K562 (cell line): ENCODE results near the gene BNIPL. TPM values are rescaled to one million over a fixed set of nuclear protein-coding genes. Genes with fewer than 3 reads are reported as not detected.

Experiments used
- MYC ChIP-seq, 2 experiments: fragments of 250-450 bp in 1 of 2; sonication (Bioruptor Pico) in 1 of 2; IDR thresholded peaks; 2 replicates each; pipeline versions ENCODE4 v1.5.1 to v1.6.1; 2012 to 2021; ENCODE audit warnings: low read depth in 2 of 2, borderline replicate concordance in 1 of 2, improper control_type of control experiment in 1 of 2, low read length in 1 of 2, mild to moderate bottlenecking in 1 of 2, moderate library complexity in 1 of 2
- POLR2B ChIP-seq: fragments of 450-650 bp; IDR thresholded peaks from 2 replicates; pipeline ENCODE4 v1.6.1; 2018; ENCODE audit warnings: low read depth; ENCODE audit not compliant: partially characterized antibody
- RBM14 ChIP-seq: fragments of 200-400 bp; formaldehyde crosslinking; IDR thresholded peaks from 2 replicates; pipeline ENCODE4 v1.6.1; 2018; ENCODE audit warnings: low read depth, mild to moderate bottlenecking, low read length, moderate library complexity, borderline replicate concordance; ENCODE audit not compliant: insufficient read depth
- RNF219 ChIP-seq: fragments of 250-450 bp; sonication (Bioruptor Pico); IDR thresholded peaks from 2 replicates; pipeline ENCODE4 v1.5.0; 2022; ENCODE audit warnings: mild to moderate bottlenecking
- SAFB ChIP-seq: fragments of 200-400 bp; formaldehyde crosslinking; IDR thresholded peaks from 2 replicates; pipeline ENCODE4 v1.6.1; 2017; ENCODE audit warnings: low read depth, low read length, borderline replicate concordance
- SMARCA4 ChIP-seq: fragments of 450-650 bp; IDR thresholded peaks from 2 replicates; pipeline ENCODE4 v1.6.1; 2016
- ZNF316 ChIP-seq: fragments of 450-650 bp; IDR thresholded peaks from 2 replicates; pipeline ENCODE4 v1.6.1; 2016
- ZNF511 ChIP-seq: sonication (generic); formaldehyde crosslinking; IDR thresholded peaks from 2 replicates; pipeline ENCODE4 v1.8.0; 2022; ENCODE audit warnings: mild to moderate bottlenecking, missing genetic modification reagents
- ZNF699 ChIP-seq: fragments of 250-450 bp; sonication (Bioruptor Pico); IDR thresholded peaks from 2 replicates; pipeline ENCODE4 v1.8.0; 2021; ENCODE audit warnings: mild to moderate bottlenecking, moderate library complexity; ENCODE audit not compliant: insufficient replicate concordance
- polyA plus RNA-seq, 8 experiments: library from polyadenylated mRNA; depleted of rRNA in 4 of 8; stranded (reverse) in 5 of 8; unstranded in 3 of 8; fragments of >200 nt; fragmentation: Nextera tagmentation in 2 of 8; fragmentation: Illumina TruSeq in 1 of 8; extraction: Ambion mirVana in 2 of 8; extraction: Trizol in 1 of 8; gene quantifications; 2 replicates each; pipeline versions ENCODE4 v1.2.1 to v1.2.3, GENCODE V29; 2011 to 2014; ENCODE audit warnings: inconsistent platforms in 1 of 8, missing spikeins in 1 of 8
- total RNA-seq, 7 experiments: library from RNA; depleted of rRNA in 6 of 7; stranded (reverse); fragments of >200 nt in 6 of 7; fragmentation: Illumina TruSeq in 2 of 7; extraction: Trizol in 2 of 7; gene quantifications; 2 replicates each; pipeline versions ENCODE4 v1.2.1 to v1.2.3, GENCODE V29; 2011 to 2021; ENCODE audit warnings: low replicate concordance in 1 of 7
- TF ChIP-seq, protein P1 (sequence below): sonication (generic); formaldehyde crosslinking; IDR thresholded peaks from 2 replicates; pipeline ENCODE4 v1.4.0; 2020; ENCODE audit warnings: mild to moderate bottlenecking, missing genetic modification reagents
- TF ChIP-seq, protein P2 (sequence below): sonication (generic); formaldehyde crosslinking; IDR thresholded peaks from 2 replicates; pipeline ENCODE4 v1.8.1; 2023; ENCODE audit warnings: mild to moderate bottlenecking, missing genetic modification reagents
- TF ChIP-seq, protein P3 (sequence below): fragments of 250-450 bp; sonication (Bioruptor Pico); IDR thresholded peaks from 2 replicates; pipeline ENCODE4 v1.8.0; 2022; ENCODE audit warnings: inconsistent platforms, mild to moderate bottlenecking, moderate library complexity, borderline replicate concordance
- TF ChIP-seq, protein P4 (sequence below): fragments of 250-450 bp; sonication (Bioruptor Pico); IDR thresholded peaks from 2 replicates; pipeline ENCODE4 v1.9.0; 2021; ENCODE audit warnings: mild to moderate bottlenecking, inconsistent platforms

The BNIPL gene
- total and polyA plus RNA-seq, 9 of the 15 experiments (the other 6 are each of a cell fraction or from before 2014, with no cell fraction given), result 0.08 to 1.4 (median 0.68) TPM

- TF ChIP-seq, protein P1, sequence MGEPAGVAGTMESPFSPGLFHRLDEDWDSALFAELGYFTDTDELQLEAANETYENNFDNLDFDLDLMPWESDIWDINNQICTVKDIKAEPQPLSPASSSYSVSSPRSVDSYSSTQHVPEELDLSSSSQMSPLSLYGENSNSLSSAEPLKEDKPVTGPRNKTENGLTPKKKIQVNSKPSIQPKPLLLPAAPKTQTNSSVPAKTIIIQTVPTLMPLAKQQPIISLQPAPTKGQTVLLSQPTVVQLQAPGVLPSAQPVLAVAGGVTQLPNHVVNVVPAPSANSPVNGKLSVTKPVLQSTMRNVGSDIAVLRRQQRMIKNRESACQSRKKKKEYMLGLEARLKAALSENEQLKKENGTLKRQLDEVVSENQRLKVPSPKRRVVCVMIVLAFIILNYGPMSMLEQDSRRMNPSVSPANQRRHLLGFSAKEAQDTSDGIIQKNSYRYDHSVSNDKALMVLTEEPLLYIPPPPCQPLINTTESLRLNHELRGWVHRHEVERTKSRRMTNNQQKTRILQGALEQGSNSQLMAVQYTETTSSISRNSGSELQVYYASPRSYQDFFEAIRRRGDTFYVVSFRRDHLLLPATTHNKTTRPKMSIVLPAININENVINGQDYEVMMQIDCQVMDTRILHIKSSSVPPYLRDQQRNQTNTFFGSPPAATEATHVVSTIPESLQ, result no peak
- peak; percentile 73 for TF ChIP-seq POLR2B
- no peak for TF ChIP-seq SAFB
- TF ChIP-seq, protein P2, sequence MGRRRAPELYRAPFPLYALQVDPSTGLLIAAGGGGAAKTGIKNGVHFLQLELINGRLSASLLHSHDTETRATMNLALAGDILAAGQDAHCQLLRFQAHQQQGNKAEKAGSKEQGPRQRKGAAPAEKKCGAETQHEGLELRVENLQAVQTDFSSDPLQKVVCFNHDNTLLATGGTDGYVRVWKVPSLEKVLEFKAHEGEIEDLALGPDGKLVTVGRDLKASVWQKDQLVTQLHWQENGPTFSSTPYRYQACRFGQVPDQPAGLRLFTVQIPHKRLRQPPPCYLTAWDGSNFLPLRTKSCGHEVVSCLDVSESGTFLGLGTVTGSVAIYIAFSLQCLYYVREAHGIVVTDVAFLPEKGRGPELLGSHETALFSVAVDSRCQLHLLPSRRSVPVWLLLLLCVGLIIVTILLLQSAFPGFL (CRISPR knock-in tag), result no peak
- TF ChIP-seq ZNF699 (CRISPR knock-in tag), result no peak
- no peak for TF ChIP-seq RBM14
- TF ChIP-seq, protein P3, sequence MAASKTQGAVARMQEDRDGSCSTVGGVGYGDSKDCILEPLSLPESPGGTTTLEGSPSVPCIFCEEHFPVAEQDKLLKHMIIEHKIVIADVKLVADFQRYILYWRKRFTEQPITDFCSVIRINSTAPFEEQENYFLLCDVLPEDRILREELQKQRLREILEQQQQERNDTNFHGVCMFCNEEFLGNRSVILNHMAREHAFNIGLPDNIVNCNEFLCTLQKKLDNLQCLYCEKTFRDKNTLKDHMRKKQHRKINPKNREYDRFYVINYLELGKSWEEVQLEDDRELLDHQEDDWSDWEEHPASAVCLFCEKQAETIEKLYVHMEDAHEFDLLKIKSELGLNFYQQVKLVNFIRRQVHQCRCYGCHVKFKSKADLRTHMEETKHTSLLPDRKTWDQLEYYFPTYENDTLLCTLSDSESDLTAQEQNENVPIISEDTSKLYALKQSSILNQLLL (CRISPR knock-in tag), result no peak
- TF ChIP-seq, protein P4, sequence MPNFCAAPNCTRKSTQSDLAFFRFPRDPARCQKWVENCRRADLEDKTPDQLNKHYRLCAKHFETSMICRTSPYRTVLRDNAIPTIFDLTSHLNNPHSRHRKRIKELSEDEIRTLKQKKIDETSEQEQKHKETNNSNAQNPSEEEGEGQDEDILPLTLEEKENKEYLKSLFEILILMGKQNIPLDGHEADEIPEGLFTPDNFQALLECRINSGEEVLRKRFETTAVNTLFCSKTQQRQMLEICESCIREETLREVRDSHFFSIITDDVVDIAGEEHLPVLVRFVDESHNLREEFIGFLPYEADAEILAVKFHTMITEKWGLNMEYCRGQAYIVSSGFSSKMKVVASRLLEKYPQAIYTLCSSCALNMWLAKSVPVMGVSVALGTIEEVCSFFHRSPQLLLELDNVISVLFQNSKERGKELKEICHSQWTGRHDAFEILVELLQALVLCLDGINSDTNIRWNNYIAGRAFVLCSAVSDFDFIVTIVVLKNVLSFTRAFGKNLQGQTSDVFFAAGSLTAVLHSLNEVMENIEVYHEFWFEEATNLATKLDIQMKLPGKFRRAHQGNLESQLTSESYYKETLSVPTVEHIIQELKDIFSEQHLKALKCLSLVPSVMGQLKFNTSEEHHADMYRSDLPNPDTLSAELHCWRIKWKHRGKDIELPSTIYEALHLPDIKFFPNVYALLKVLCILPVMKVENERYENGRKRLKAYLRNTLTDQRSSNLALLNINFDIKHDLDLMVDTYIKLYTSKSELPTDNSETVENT (CRISPR knock-in tag), result 0 out of 2 replicates have a peak, but pooled peaks have one; percentile 29
- TF ChIP-seq ZNF511, result peak; percentile 41; the same call in 1 of the 2 replicates
- no peak for TF ChIP-seq SMARCA4
- TF ChIP-seq RNF219 (CRISPR knock-in tag), result no peak
- TF ChIP-seq ZNF316, result peak; percentile 5; the same call in 1 of the 2 replicates
- peak; percentile 67 for TF ChIP-seq MYC (IDR thresholded peaks at IDR 0.05; ENCODE audit: low read depth, low read length)
- no peak for TF ChIP-seq MYC (CRISPR knock-in tag; IDR thresholded peaks at IDR 0.05; ENCODE audit: borderline replicate concordance, low read depth)
Measured at GRCh38 chr1:151008244-151009205, 27.9 kb upstream of the BNIPL start, which contains the start of gene PRUNE1 (continued).
